Stimulated activated CD4-positive, alpha-beta T cell treated with anti-CD3 and anti-CD28 coated beads, Interleukin-12 subunit alpha, Interleukin-12 subunit beta, amount 100 ng/mL, for 4 hours (primary cell): ENCODE results near the gene ARHGAP21.
"Not testable (repeated sequence)": the region's sequence is repeated elsewhere in the genome, so short reads cannot be mapped to it uniquely, and the experiment has no call there.

ENCODE experiments used
- DNase-seq: peaks from one replicate; pipeline ENCODE4 v3.0.0-alpha.2; 2020

ARHGAP21 gene

DNA sequence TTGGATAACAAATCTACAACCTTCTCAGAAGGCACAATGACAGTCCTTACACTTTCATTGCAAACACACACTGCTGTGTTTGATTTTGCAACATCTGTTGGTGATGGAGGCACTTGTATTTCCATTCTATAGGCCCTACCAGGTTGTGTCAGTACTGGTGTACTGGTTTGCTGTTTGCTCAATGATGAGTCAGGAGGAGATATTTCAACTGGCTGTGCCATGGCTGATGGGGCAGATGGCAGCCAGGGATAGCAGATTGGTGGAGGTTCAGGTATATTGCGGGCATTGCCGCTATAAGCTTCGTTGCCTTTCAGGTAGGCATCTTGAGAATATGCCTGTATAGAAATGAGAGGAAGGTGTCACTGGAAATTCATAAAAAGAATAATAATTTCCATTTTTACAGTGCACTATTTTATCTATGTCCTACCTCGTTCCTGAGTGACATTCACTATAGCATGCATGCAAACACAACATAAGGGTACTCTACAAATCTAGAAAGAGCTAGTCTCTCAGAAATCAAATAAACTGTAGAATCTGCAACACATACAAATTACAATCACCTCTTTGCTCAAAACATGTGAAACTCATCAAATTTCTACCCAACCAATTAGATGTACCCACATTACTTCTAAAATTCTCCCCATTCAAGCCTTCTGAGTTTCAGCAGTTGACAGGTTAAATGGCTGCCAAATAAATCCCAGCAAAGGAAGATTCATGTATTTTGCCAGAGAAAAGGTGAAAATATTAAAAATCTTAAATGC is 102.5 kb downstream of the ARHGAP21 start:
- not testable (repeated sequence) for DNase-seq

DNA sequence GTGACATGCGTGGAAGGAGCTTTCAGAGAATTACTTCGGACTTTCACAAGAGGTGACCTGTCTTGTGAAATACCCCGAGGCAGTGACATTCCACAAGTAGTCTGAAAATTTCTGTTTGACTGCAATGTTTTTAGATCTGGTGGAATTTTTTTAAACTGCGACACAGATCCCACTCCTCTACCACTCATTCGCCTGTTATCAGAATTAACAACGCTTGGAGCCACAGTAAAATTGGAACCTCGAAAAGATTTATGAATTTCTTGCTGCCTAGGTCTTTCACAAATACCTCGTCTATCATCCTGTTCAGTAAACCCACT is 103.7 kb downstream of the ARHGAP21 start:
- DNase-seq: not testable (repeated sequence)

- not testable (repeated sequence) for DNase-seq
Measured at GRCh38 chr10:24619291-24619993, 104.2 kb downstream of the ARHGAP21 start.

GRCh38 chr10:24618401-24618800 is 105.3 kb downstream of the ARHGAP21 start:
- DNase-seq: no peak

- peak; percentile 35 for DNase-seq
Measured at GRCh38 chr10:24617771-24618396, 105.8 kb downstream of the ARHGAP21 start.

GRCh38 chr10:24616536-24616935 is 107.2 kb downstream of the ARHGAP21 start:
- no peak for DNase-seq

GRCh38 chr10:24606021-24606420 is 117.7 kb downstream of the ARHGAP21 start:
- no peak for DNase-seq

DNA sequence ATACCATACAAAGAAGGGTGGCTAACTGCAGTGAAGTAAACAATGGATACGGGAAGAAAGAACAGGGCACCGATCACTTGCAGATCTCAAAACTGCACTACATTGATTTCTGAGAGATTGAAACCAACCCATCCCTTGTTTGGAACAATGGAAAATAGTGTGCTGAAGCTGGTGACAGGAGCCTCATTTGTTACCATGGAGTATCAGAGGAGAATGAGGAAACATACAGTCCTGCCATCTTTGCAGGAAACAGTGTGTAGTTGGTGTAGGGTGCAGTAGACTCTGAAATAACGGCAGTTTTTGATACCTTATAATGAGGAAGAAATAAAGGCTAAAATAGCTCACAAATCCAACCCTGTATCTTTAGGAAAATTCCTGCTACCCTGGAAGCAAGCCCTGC is 118.5 kb downstream of the ARHGAP21 start:
- DNase-seq: no peak

DNA sequence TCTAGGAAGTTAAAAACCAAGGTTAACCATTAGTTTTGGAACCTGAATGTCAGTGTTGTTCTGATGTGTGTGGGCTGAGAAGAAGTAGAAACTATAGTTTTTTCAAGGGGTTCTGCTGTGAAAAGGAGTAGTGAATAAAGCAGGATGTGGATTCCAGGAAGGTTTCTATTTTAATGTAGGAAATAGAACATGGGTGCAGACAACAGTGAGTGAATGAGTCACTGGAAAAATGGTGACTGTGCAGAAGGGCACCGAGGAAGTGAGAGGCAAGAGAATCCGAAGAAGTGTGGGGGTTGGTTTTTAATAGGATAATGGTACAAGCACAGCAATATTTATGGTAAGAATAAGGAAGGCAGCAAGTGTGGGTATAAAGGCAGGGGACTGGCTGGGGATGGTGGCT is 120.4 kb downstream of the ARHGAP21 start:
- no peak for DNase-seq

- DNase-seq: no peak
Measured at GRCh38 chr10:24597961-24598360, 125.7 kb downstream of the ARHGAP21 start.

GRCh38 chr10:24597426-24597825 is 126.3 kb downstream of the ARHGAP21 start:
- no peak for DNase-seq

DNA sequence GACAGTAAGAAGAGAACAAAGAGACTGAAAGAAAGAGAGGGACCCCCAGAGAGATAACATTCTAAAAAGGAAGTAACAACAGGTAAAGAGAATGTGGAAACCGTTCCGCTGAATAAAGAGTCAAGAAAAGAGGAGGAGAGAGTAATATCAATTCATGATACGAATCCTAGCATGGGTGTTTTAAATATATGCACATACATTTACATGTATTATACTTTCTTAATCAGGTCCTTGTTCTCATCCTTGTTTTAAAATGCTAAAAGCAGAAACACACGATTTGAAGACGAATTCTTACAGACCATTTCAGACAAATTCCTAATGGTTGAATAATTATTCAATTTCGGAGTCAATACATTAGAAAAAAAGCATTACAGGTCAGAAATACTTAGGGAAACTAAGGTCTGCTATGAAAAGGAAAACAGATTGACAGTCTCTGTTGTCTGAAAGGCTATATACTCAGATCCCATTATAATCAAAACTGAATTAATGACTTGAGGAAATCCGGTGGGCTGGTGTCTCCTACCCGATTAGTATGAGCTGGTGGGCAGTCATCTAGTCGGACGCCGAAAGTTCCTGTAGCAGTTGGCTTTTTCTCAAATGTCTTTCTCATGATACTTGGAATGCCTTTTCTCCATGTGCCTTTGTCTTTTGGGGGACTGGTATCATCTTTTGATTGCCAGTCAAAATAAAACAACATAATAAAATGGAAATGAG is 127.3 kb downstream of the ARHGAP21 start:
- no peak for DNase-seq

DNA sequence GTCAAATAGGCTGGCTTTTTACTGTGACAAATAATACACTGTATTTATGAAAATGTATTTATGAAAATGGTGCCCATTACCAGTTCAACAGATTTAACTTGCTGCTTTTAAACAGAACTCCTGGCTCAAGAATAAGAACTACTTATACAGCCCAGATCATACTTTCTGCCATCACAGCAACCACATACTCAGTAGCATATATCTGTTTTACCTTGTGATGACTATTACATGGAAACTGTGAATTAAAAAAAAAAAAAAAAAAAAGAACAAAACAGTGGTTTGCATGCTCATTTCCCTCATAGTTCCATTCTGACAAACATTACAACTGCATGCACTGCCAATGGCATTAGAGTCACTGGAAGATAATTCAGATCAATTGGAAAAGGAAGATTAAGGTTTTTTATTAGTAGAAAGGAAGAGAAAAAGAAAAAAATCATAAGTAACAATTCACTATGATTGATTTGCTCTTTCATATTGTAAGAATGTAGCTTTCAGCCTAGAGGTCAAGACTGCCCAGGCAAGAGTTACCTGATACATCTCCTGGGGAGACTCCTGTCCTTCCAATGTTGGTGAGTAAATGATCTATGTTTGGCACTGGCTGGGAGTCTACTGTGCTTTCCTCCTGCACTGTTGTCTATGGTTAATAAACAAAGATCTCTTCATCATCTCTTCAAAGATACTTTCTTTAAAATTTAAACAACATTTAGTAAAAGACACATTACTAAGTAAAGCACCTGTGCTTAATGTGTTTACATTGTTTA is 132.8 kb downstream of the ARHGAP21 start:
- no peak for DNase-seq

DNA sequence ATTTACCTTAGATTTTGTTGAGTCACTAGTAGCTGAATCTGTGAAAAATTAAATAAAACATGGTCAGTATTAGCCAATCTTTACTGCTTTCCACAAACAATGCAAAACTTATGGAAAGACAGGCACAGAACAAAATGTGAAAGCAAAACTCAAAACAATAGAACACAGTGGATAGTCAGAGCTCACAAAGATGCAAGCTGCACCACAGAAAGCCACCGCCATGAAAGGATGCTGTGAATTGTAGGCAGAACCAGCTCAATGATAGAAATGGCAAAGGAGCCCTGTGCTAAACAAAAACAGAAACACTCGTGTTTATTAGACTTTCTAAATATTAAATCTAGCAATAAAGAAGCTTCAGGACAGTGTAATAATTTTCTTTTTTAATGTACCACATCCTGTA is 134.4 kb downstream of the ARHGAP21 start:
- DNase-seq: no peak

- no peak for DNase-seq
Measured at GRCh38 chr10:24579906-24580305, 143.8 kb downstream of the ARHGAP21 start.

- no peak for DNase-seq
Measured at GRCh38 chr10:24579448-24579847, 144.2 kb downstream of the ARHGAP21 start.

DNA sequence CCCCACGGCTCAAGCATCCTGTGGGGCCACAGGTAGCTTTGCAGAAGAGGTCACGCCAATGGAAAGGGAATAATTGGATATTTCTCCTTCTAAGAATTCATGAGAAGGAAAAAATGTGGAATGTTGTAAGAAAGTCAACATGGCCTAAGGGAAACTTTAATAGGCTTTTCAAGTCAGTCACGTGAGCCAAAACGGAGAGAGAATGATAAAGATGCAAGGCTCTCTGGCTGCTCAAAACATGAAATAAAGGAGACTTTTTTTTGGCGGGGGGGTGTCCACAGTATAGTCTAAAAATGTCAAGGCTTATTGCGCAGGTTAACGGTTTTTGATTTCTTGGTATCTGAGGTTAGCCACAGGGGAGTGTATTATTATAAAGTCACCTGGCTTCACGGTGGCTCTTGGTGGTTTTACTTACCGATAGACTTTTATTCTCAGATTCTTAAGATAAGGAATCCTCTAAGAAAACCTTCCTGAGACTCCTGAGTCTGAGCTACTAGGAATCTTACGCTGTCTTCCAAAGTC is 148.1 kb downstream of the ARHGAP21 start:
- no peak for DNase-seq

- no peak for DNase-seq
Measured at GRCh38 chr10:24574578-24575155, 149.0 kb downstream of the ARHGAP21 start.

- DNase-seq: no peak
Measured at GRCh38 chr10:24574161-24574560, 149.5 kb downstream of the ARHGAP21 start.

DNA sequence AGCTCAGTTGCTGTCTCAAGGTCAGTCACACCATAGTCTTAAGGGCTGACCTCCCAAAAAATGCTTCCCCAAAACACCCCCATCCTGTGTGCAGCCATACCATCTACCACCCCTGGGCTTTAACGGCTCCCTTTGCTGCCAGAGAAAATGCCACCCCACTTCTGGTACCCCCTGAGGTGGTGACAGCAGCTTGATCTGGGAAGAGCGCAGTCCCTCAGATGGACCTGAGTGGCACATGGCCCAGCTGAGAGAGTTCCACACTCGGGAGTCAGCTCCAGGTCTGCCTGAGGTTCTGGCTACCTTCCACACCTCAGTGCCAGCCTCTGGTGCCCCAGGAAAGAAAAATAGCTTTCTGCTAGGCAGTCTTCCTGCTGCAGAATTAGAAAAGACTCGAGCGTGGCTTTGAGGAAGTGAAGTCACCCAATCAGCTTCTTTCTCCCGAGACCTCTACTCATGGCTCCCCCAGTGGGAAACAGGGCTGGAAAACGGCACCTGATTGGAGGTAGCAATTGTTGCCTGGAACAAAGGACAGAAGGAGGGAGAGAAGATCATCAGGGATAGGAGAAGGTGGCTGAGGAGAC is 151.7 kb downstream of the ARHGAP21 start:
- no peak for DNase-seq

DNA sequence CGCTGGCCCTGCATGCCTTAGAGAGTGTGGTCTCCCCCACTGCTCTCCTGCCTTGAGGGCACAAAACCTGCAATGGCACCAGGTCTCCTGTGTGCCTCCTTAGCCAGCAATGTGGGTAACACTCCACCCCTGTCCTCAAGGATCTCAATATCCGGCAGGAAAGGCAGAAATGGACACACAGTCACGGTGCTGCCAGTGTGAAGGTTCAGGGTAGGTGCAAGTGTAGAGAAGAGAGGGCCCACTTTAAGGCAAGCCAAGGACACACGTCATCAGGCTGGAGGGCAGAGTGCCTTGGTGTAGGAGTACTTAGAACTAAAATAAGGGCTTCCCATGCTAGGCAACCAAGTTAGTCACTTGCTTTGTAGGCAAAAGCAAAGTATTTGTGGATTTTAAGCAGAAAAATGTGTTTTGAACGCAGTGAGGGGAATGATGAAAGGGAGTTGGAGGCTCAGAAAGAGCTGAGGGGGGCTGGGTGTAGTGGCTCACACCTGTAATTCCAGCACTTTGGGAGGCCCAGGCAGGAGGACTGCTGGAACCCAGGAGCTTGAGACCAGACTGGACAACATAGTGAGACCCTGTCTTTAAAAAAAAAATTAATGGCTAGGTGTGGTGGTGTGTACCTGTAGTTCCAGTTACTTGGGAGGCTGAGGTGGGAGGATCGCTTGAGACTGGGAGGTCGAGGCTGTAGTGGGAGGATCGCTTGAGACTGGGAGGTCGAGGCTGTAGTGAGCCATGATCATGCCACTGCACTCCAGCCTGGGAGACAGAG is 152.8 kb downstream of the ARHGAP21 start:
- no peak for DNase-seq
